Fibroblast of villous mesenchyme (primary cell): ENCODE measurements around the gene CPVL. TPM values are rescaled to one million over a fixed set of nuclear protein-coding genes. Genes with fewer than 3 reads are reported as not detected.

Experiments
- DNase-seq: peaks from one replicate; pipeline ENCODE4 v3.0.0-alpha.2; 2010; ENCODE audit warnings: low read depth
- H3K4me3 ChIP-seq: 2 replicates; pipeline ENCODE4 v1.5.1; 2011; ENCODE audit warnings: low read depth, mild to moderate bottlenecking, low read length
- total RNA-seq: library from RNA; depleted of rRNA; stranded (reverse); fragments of >200 nt; gene quantifications from 2 replicates; pipeline ENCODE4 v1.2.3, GENCODE V29; 2012
- TF ChIP-seq, protein P1 (sequence below): IDR thresholded peaks from 2 replicates; pipeline ENCODE4 v1.5.1; 2012; ENCODE audit warnings: low read depth, mild to moderate bottlenecking, low read length; ENCODE audit not compliant: insufficient read depth

Gene CPVL
- total RNA-seq, 1 donor, result not detected

DNA sequence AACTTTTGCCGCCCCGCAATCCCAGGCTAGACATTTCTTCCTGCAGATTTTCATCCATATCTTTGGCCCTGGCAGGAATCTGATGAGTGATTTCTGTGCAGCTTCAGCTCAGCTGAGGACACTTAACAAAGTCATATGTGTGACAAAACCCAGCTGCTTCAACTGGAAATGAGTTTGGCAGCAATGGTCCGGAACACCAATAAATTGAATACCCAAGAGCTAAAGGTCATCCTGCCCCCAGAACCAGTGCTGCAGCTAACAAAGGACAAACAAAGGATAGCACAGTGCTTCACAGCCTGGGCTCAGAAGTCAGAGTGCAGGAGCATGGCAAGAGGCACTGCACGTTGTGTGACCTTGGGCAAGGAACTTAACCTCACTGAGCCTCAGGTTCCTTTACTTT lies 148.2 kb downstream of the CPVL start:
- TF ChIP-seq, protein P1, sequence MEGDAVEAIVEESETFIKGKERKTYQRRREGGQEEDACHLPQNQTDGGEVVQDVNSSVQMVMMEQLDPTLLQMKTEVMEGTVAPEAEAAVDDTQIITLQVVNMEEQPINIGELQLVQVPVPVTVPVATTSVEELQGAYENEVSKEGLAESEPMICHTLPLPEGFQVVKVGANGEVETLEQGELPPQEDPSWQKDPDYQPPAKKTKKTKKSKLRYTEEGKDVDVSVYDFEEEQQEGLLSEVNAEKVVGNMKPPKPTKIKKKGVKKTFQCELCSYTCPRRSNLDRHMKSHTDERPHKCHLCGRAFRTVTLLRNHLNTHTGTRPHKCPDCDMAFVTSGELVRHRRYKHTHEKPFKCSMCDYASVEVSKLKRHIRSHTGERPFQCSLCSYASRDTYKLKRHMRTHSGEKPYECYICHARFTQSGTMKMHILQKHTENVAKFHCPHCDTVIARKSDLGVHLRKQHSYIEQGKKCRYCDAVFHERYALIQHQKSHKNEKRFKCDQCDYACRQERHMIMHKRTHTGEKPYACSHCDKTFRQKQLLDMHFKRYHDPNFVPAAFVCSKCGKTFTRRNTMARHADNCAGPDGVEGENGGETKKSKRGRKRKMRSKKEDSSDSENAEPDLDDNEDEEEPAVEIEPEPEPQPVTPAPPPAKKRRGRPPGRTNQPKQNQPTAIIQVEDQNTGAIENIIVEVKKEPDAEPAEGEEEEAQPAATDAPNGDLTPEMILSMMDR, result no peak
- no peak overlapping the region for H3K4me3 ChIP-seq
- DNase-seq, result no peak

DNA sequence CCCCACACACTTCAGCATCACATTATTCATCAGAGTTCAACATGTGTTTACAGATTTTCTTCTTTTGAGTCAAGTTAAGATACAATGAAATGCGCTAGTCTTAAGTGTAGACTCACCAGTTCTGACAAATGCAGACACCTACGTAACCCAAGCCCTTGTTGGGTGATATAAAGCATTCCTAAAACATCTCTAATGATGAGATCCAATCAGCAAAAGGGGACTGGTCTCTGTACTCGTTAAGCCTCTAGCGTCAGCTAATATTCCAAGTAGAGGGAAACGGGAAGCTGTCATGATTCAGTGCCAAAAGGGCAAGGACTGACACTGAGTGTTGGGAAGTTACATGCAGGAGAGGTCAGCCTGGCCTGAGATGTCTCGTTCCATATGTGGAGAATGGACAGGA lies 149.5 kb downstream of the CPVL start:
- H3K4me3 ChIP-seq, result no peak overlapping the region
- TF ChIP-seq, protein P1, result no peak
- DNase-seq, result peak; percentile 8

DNA sequence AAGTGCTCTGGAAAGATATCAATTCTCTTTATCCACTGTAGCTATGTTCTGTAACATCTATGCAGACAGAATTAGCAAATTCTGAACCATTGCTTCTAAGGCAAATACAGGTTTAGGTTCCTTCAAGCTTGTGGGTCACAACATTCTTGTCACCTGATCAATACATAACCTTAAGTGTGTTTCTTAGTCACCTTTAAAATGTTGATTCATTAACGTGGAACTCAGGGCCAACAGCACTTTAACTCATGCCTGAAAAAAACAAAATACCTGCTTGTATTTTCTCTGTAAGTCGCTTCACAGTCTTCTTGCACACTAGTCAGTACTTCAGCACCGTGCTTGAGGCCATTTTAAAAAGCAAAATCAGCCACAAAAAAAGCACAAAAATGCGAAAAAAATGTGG lies 153.0 kb downstream of the CPVL start:
- no peak overlapping the region for H3K4me3 ChIP-seq
- TF ChIP-seq, protein P1, result no peak
- DNase-seq, result no peak

DNA sequence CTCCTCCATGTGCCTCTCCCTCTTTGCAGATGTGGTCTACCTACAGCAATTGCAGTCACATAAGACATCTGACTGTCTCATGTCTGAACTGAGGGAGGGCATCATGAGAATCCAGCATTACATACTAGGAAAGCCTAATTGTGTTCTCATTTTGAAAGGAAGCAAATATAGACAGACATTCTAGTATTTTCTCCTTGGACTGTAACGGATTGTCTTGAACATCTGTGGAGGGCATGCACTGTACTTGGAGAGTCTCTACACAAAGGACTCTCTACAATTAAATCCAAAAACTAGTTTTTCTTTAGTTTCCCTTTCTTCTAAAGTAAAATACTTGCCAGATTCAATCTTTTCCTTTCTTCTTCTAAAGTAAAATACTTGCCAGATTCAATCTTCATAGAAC lies 153.5 kb downstream of the CPVL start:
- no peak for DNase-seq
- TF ChIP-seq, protein P1, result no peak
- H3K4me3 ChIP-seq, result no peak overlapping the region

DNA sequence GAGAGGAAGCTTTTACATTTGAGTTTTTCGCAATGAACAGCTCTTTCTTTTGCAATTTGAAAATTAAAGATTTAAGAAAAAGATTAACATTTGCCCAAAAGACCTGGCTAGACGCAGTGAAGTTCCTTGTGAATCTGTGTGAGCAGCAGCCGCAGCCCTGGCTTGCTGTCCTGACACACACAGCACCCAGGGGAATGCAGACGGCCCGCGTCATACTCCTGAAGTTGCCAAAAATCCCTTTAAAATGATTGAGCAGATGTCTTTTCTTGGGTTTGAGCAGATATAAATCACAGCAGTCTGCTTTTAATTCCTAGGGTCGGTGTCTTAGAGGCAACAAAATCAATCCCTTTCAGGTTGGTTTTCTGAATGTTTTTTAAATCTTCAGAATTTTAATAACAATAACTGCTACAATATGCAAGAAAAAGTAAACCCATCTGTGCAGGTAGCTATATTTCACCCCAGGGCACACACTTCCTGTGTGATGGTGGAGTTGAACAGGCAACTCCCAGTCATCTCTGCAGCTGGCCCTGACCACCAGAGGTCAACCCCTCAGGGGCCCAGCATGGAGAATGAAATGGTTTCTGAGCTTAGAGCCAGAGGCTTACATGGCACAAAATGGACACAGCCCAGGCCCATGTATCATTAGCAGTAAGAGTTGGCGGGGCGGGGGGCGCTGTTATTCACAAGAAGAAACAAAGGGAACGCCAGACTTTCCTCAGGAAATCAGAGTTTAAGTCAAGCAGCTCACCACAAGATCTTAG lies 156.0 kb downstream of the CPVL start:
- no peak overlapping the region for H3K4me3 ChIP-seq
- TF ChIP-seq, protein P1, result no peak
- no peak for DNase-seq

DNA sequence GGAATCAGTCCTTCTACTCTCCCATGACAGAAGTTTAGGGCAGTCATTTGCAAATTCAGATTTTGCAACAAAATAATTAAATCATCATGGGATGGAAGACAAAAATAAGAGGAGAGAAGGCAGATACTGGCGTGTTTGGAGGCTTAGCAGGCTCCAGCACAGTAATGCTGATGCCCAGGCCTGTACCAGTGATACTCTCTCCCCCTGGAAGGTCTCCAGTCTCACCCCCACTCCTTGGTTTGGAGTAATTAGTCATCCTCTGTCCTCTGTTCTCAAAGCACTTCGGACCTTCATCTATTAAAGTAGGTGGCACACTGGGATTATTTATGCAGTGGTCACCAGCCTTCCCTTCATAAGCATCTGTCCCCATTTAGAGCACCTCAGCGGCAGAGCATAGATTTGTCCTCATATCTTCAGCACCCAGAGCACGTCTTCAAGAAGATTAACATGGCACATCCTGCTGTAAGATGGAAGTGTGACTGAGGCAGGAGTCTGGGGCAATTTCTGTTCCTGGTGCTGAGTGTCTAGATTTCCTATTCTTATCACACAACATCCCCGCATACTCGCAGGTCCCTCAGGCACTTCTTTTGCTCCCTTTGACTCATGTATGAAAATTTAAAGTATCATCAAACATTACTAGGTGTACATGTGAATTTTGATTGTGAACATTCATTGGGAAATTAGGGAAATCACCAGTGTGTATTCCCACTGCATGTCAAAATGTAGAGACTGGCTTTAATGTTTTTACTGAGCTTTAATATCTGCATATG lies 156.9 kb downstream of the CPVL start:
- no peak for DNase-seq
- no peak overlapping the region for H3K4me3 ChIP-seq

More for the DNA sequence above, 156.9 kb downstream of the CPVL start:
- TF ChIP-seq, protein P1, result no peak
